Fibroblast of lung (primary cell): ENCODE results near the gene TSHZ2.

Experiments
- CTCF ChIP-seq, 2 donors: IDR thresholded peaks in 1 of 2; conservative IDR thresholded peaks in 1 of 2; 1 replicate in 1 of 2; 2 replicates in 1 of 2; pipeline ENCODE4 v1.5.1; 2011 to 2012; ENCODE audit warnings: low read length in 2 of 2, control low read depth in 1 of 2, inconsistent platforms in 1 of 2, low read depth in 1 of 2, mild to moderate bottlenecking in 1 of 2
- EZH2 ChIP-seq: IDR thresholded peaks from 2 replicates; pipeline ENCODE4 v1.5.1; 2012; ENCODE audit warnings: low read length, control low read depth, mild to moderate bottlenecking; ENCODE audit errors: missing control alignments

GRCh38 chr20:53130795-53131194 is 158.6 kb downstream of the TSHZ2 start:
- TF ChIP-seq EZH2 (no peak), CTCF (conservative IDR thresholded peaks at IDR 0.05 in 1 of 2, IDR thresholded peaks at IDR 0.05 in 1 of 2; ENCODE audit: low read depth in 1 of 2, low read length in 2 of 2) (no peak)
